Memory B cell (primary cell): ENCODE measurements around the gene RPS6KB1.
"Not testable (repeated sequence)": the region's sequence is repeated elsewhere in the genome, so short reads cannot be mapped to it uniquely, and the experiment has no call there.

Source experiments
- ATAC-seq: fragments of 150-1000 bp; cut with Tn5 transposase; 2 replicates; pipeline ENCODE4 v1.10.0; 2021; ENCODE audit warnings: low read depth, mild to moderate bottlenecking, moderate library complexity
- DNase-seq, 2 donors: peaks; one replicate each; pipeline ENCODE4 v3.0.0; 2022; ENCODE audit warnings: low spot score in 2 of 2
- H3K27ac Mint-ChIP-seq: one replicate; pipeline ENCODE4 v1.8.0; 2022; ENCODE audit warnings: mild to moderate bottlenecking, moderate library complexity, mixed read lengths
- H3K27me3 Mint-ChIP-seq: one replicate; pipeline ENCODE4 v1.8.0; 2022; ENCODE audit warnings: mixed read lengths
- H3K36me3 Mint-ChIP-seq: one replicate; pipeline ENCODE4 v1.8.0; 2022; ENCODE audit warnings: mild to moderate bottlenecking, mixed read lengths
- H3K4me1 Mint-ChIP-seq: one replicate; pipeline ENCODE4 v1.8.0; 2022; ENCODE audit warnings: mixed read lengths
- H3K4me3 Mint-ChIP-seq: one replicate; pipeline ENCODE4 v1.8.0; 2022; ENCODE audit warnings: mild to moderate bottlenecking, moderate library complexity, mixed read lengths
- H3K9me3 Mint-ChIP-seq: one replicate; pipeline ENCODE4 v1.8.0; 2022; ENCODE audit warnings: mixed read lengths

RPS6KB1 gene

GRCh38 chr17:59975166-59975565 lies 82.2 kb downstream of the RPS6KB1 start:
- ATAC-seq, H3K4me1 Mint-ChIP-seq, H3K27me3 Mint-ChIP-seq, H3K27ac Mint-ChIP-seq, H3K36me3 Mint-ChIP-seq, H3K4me3 Mint-ChIP-seq, H3K9me3 Mint-ChIP-seq, DNase-seq: not testable (repeated sequence)

GRCh38 chr17:59996608-59997007 lies 103.7 kb downstream of the RPS6KB1 start:
- not testable (repeated sequence) for H3K36me3 Mint-ChIP-seq, H3K4me1 Mint-ChIP-seq, H3K27ac Mint-ChIP-seq, DNase-seq, H3K27me3 Mint-ChIP-seq, H3K9me3 Mint-ChIP-seq, H3K4me3 Mint-ChIP-seq, ATAC-seq
